Calu3 (cell line): ENCODE measurements around the gene TK2. TPM values are rescaled to one million over a fixed set of nuclear protein-coding genes. Genes with fewer than 3 reads are reported as not detected.

Experiments
- BruUV-seq: library from RNA; stranded (reverse); fragments of 400-500 nt; replicated peaks from 2 replicates; lab custom pipeline; 2021; lab: Mats Ljungman, UMichigan
- CTCF ChIA-PET: fragments of 300-600 bp; sonication (Branson Sonifier 250); formaldehyde crosslinking; loops from one replicate; lab custom pipeline; 2022; ENCODE audit warnings: antibody characterized with exemption; lab: Charles Lee
- DNase-seq: peaks from one replicate; pipeline ENCODE4 v3.0.0; 2022
- H3K27ac Mint-ChIP-seq: one replicate; pipeline ENCODE4 v1.8.0; 2022; ENCODE audit warnings: mixed read lengths; ENCODE audit not compliant: unreplicated experiment
- H3K27me3 Mint-ChIP-seq: one replicate; pipeline ENCODE4 v1.8.0; 2022; ENCODE audit warnings: mixed read lengths; ENCODE audit not compliant: unreplicated experiment
- H3K36me3 Mint-ChIP-seq: one replicate; pipeline ENCODE4 v1.8.0; 2022; ENCODE audit warnings: mild to moderate bottlenecking, moderate library complexity, mixed read lengths; ENCODE audit not compliant: insufficient read depth, unreplicated experiment
- H3K4me1 Mint-ChIP-seq: one replicate; pipeline ENCODE4 v1.8.0; 2022; ENCODE audit warnings: mild to moderate bottlenecking, low read depth, mixed read lengths; ENCODE audit not compliant: unreplicated experiment
- H3K4me3 Mint-ChIP-seq: one replicate; pipeline ENCODE4 v1.8.0; 2022; ENCODE audit warnings: mild to moderate bottlenecking, low read depth, moderate library complexity, mixed read lengths; ENCODE audit not compliant: unreplicated experiment
- H3K9me3 Mint-ChIP-seq: one replicate; pipeline ENCODE4 v1.8.0; 2022; ENCODE audit warnings: low read depth, mixed read lengths; ENCODE audit not compliant: unreplicated experiment
- intact Hi-C: fragments of 100-400 bp; cut with micrococcal nuclease; formaldehyde crosslinking; loops from one replicate; pipeline ENCODE4 v1.10.0; 2022; ENCODE audit not compliant: unreplicated experiment
- total RNA-seq: library from RNA; stranded (reverse); gene quantifications from 2 replicates; pipeline ENCODE4 v1.2.3, GENCODE V29; 2022
- TF ChIP-seq, protein P1 (sequence below): fragments of 200-600 bp; IDR thresholded peaks from one replicate; pipeline ENCODE4 v1.8.0; 2022; ENCODE audit warnings: antibody characterized with exemption; ENCODE audit not compliant: unreplicated experiment

TK2 gene
- total RNA-seq, 1 experiment from 2014 or later = 53.2 TPM

DNA sequence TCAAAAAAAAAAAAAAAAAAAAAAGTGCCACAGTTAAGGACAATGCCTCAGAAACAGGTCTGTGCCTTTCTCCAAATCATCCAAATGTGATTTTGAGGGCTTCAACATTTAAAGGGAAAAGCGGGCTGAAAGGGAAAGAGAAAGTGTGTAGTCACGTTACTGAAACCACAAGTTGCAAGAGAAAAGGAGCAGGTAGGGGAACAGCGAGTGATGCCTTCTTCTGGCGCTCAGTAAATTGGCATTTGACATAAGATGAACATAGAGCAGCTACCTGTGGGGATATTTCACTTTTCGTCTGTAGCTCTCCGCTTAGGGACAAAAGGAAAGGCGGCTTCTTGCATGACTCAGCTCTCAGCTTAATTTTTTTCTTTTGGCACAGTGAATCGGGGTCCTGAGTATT lies 40.4 kb upstream of the TK2 start:
- Mint-ChIP-seq H3K9me3 (no peaks in the 10 kb centered on the region), H3K27me3 (no peaks in the 10 kb centered on the region), H3K36me3 (peaks cover 4% of the 10 kb centered on the region), H3K27ac (no peak overlapping the region), H3K4me3 (no peak overlapping the region), H3K4me1 (peaks cover 7% of the 10 kb centered on the region)
- intact Hi-C loops = no loop called here
- CTCF ChIA-PET = interaction anchor here (0.7 to 2.0 kb wide), 3 partner anchors 26 to 266 kb away, joined by 4 to 8 read pairs (median 4); no protein-coding TSS in a partner anchor
- TF ChIP-seq, protein P1, sequence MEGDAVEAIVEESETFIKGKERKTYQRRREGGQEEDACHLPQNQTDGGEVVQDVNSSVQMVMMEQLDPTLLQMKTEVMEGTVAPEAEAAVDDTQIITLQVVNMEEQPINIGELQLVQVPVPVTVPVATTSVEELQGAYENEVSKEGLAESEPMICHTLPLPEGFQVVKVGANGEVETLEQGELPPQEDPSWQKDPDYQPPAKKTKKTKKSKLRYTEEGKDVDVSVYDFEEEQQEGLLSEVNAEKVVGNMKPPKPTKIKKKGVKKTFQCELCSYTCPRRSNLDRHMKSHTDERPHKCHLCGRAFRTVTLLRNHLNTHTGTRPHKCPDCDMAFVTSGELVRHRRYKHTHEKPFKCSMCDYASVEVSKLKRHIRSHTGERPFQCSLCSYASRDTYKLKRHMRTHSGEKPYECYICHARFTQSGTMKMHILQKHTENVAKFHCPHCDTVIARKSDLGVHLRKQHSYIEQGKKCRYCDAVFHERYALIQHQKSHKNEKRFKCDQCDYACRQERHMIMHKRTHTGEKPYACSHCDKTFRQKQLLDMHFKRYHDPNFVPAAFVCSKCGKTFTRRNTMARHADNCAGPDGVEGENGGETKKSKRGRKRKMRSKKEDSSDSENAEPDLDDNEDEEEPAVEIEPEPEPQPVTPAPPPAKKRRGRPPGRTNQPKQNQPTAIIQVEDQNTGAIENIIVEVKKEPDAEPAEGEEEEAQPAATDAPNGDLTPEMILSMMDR = no peak
- no TSS peak for BruUV-seq
- DNase-seq = no peak

DNA sequence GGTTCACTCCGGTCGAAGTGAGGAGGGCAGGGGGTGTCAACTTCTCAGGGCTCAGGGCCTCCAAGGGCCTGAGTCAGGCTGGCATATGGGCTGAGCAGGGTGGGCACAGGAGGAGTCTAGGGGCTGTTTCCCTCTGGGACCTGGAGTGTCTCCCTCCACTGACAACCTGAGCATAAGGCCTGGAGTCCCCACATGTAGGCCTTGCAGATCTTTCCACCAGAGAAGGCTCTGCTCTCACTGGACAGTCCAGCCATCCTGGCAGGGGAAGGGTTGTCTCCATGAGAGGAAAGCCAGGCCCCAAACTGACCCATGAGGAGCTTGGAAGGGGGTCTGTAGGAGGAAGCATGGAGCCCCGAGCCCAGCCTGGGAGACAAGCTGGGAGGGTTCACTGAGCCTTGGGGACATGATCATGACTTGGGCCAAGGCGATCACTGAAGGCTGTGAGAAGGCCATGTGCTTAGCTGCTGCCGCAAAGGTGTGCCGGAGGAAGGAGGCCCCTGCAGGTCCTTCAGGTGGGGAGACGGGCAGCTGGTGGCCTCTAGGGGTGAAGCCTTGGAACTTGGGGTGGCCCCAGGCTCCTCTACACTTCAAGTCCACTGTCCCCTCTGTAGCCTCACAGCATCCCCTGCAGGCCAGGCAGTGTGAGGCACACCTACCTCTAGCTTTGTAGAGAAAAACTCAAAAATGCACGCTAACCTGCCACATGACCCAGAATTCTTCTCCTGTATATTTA lies 39.2 kb upstream of the TK2 start:
- peak; percentile 54 for DNase-seq
- CTCF ChIA-PET = interaction anchor here (0.6 to 2.0 kb wide), 4 partner anchors 8 to 720 kb away, joined by 3 to 8 read pairs (median 4); no protein-coding TSS in a partner anchor

DNA sequence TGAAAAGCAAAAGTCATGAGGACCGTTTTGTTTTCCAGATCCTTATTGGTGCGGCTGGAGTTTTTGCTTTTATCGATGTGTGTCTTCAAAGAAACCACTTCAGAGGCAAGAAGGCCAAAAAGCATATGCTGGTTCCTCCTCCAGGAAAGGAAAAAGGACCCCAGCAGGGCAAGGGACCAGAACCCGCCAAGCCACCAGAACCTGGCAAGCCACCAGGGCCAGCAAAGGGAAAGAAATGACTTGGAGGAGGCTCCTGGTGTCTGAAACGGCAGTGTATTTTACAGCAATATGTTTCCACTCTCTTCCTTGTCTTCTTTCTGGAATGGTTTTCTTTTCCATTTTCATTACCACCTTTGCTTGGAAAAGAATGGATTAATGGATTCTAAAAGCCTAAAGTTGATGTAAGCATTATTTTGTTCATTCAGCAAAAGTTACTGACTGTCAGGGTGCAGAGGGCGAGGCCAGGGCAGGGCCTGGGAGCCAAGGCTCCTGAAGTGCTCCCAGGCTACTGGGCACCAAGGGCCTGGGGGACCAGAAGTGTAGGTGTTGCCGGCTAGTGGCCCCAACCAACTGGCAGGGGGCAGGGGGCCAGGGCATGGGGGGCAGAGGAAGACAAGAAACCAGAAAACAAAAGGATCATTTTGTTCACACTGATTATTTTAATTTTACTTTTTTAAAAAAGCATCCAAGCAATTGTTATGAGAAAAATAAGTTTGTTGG lies 38.1 kb upstream of the TK2 start:
- Mint-ChIP-seq H3K36me3 (peaks cover 4% of the 10 kb centered on the region), H3K9me3 (no peaks in the 10 kb centered on the region), H3K27ac (no peak overlapping the region), H3K27me3 (no peaks in the 10 kb centered on the region), H3K4me1 (peaks cover 7% of the 10 kb centered on the region), H3K4me3 (no peak overlapping the region)
- CTCF ChIA-PET = no interaction called here
- BruUV-seq = no TSS peak
- TF ChIP-seq, protein P1 = no peak
- DNase-seq = no peak
- intact Hi-C loops = no loop called here

More for the DNA sequence above, 39.2 kb upstream of the TK2 start:
- Mint-ChIP-seq H3K9me3 (no peaks in the 10 kb centered on the region), H3K27ac (no peak overlapping the region), H3K36me3 (peaks cover 4% of the 10 kb centered on the region), H3K27me3 (no peaks in the 10 kb centered on the region), H3K4me3 (no peak overlapping the region), H3K4me1 (peaks cover 7% of the 10 kb centered on the region)
- intact Hi-C loops = no loop called here
- TF ChIP-seq, protein P1 = peak; percentile 55
- BruUV-seq = no TSS peak

DNA sequence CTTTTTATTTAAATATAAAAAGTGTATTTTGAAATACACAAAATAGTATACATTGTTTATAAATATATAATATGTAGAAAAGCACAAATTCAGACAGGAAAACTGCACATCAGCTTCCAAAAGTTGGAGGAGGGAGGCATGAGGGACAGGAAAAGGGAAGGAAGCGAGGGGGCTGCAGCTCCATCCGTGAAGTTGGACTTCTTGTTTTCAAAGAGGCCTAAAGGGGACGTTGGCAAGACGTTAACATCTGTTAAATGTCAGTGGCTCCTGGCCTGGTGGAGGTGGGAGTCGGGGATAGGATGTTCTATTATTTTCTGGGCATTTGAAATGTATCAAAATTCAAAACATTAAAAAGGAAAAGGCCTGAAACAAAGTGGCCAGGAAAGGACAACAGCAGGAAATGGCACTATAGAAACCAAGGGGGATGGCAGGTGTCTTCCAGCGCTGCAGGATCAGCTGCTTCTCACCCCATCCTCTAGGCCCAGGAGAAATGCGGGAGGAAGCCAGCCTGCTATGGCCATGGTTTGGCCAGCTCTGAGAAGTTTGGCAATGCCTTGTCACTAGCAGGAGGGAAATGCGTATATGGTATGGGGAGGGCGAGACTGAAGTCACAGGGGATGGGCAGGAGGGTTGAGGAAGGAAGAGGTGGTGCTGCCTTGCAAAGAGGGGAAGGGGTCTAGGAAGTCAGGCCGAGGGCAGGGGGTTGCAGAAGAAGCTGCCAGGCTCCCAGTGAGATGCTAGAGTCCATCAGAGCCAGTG lies 35.7 kb upstream of the TK2 start:
- DNase-seq = no peak
- Mint-ChIP-seq H3K4me1 (peaks cover 23% of the 10 kb centered on the region), H3K27ac (no peak overlapping the region), H3K27me3 (no peaks in the 10 kb centered on the region), H3K4me3 (no peak overlapping the region), H3K36me3 (peaks cover 4% of the 10 kb centered on the region), H3K9me3 (no peaks in the 10 kb centered on the region)
- no TSS peak for BruUV-seq
- TF ChIP-seq, protein P1 = no peak
- intact Hi-C loops = no loop called here
- CTCF ChIA-PET = interaction anchor here (0.6 kb wide), 1 partner anchor 176 kb away, joined by 4 read pairs; no protein-coding TSS in a partner anchor
